K562 (cell line): ENCODE results near the gene PGPEP1. TPM values are rescaled to one million over a fixed set of nuclear protein-coding genes. Genes with fewer than 3 reads are reported as not detected.

Experiments
- BCOR ChIP-seq: fragments of 450-650 bp; IDR thresholded peaks from 2 replicates; pipeline ENCODE4 v1.6.1; 2016
- CREB1 ChIP-seq, 2 experiments: sonication (generic) in 1 of 2; formaldehyde crosslinking in 1 of 2; IDR thresholded peaks; 2 replicates each; pipeline versions ENCODE4 v1.6.1 to v1.8.0; 2012 to 2022; ENCODE audit warnings: inconsistent platforms in 1 of 2, mild to moderate bottlenecking in 1 of 2, missing genetic modification reagents in 1 of 2, moderate library complexity in 1 of 2
- CTCFL ChIP-seq: IDR thresholded peaks from 2 replicates; pipeline ENCODE4 v1.6.1; 2011; ENCODE audit warnings: borderline replicate concordance, low read depth, mild to moderate bottlenecking, moderate library complexity, low read length; ENCODE audit not compliant: insufficient read depth, poor library complexity, severe bottlenecking
- DACH1 ChIP-seq: fragments of 450-650 bp; IDR thresholded peaks from 2 replicates; pipeline ENCODE4 v1.6.1; 2018; ENCODE audit not compliant: partially characterized antibody
- E2F5 ChIP-seq: sonication (generic); formaldehyde crosslinking; IDR thresholded peaks from 2 replicates; pipeline ENCODE4 v1.8.0; 2022; ENCODE audit warnings: mild to moderate bottlenecking, missing genetic modification reagents
- GTF2F1 ChIP-seq: IDR thresholded peaks from 2 replicates; pipeline ENCODE4 v1.6.1; 2011; ENCODE audit warnings: low read depth, low read length, improper control_type of control experiment
- MTA1 ChIP-seq: fragments of 450-650 bp; IDR thresholded peaks from 2 replicates; pipeline ENCODE4 v1.6.1; 2017; ENCODE audit warnings: borderline replicate concordance
- NCOA1 ChIP-seq: fragments of 450-650 bp; IDR thresholded peaks from 2 replicates; pipeline ENCODE4 v1.6.1; 2016; ENCODE audit warnings: low read depth
- NFYB ChIP-seq: IDR thresholded peaks from 2 replicates; pipeline ENCODE4 v1.6.1; 2011; ENCODE audit warnings: mild to moderate bottlenecking, moderate library complexity; ENCODE audit not compliant: insufficient read length; ENCODE audit errors: extremely low read depth
- RNF219 ChIP-seq: fragments of 250-450 bp; sonication (Bioruptor Pico); IDR thresholded peaks from 2 replicates; pipeline ENCODE4 v1.5.0; 2022; ENCODE audit warnings: mild to moderate bottlenecking
- SLC30A9 ChIP-seq: fragments of 250-450 bp; sonication (Bioruptor Pico); IDR thresholded peaks from 2 replicates; pipeline ENCODE4 v1.8.0; 2022; ENCODE audit warnings: mild to moderate bottlenecking, moderate library complexity
- STAT5B ChIP-seq: fragments of 250-450 bp; sonication (Bioruptor Pico); IDR thresholded peaks from 2 replicates; pipeline ENCODE4 v1.8.0; 2021; ENCODE audit warnings: mild to moderate bottlenecking, inconsistent platforms
- TAF7 ChIP-seq: fragments of 450-650 bp; IDR thresholded peaks from 2 replicates; pipeline ENCODE4 v1.6.1; 2016; ENCODE audit warnings: missing genetic modification characterization, missing compliant biosample characterization
- U2AF2 ChIP-seq: fragments of 200-400 bp; formaldehyde crosslinking; optimal IDR thresholded peaks from 2 replicates; pipeline ENCODE3; 2017; ENCODE audit warnings: low read depth, mild to moderate bottlenecking, low read length
- XRCC3 ChIP-seq: fragments of 450-650 bp; IDR thresholded peaks from 2 replicates; pipeline ENCODE4 v1.6.1; 2017; ENCODE audit warnings: mild to moderate bottlenecking, moderate library complexity
- ZNF146 ChIP-seq: IDR thresholded peaks from one replicate; pipeline ENCODE4 v1.6.1; 2018; ENCODE audit warnings: missing compliant biosample characterization; ENCODE audit not compliant: unreplicated experiment
- ZNF184 ChIP-seq: sonication (generic); formaldehyde crosslinking; IDR thresholded peaks from 2 replicates; pipeline ENCODE4 v1.5.0; 2020; ENCODE audit warnings: missing genetic modification reagents
- ZNF436 ChIP-seq: fragments of 250-450, 450-650 bp; sonication (Bioruptor Pico); formaldehyde crosslinking; IDR thresholded peaks from 2 replicates; pipeline ENCODE4 v1.7.0; 2020; ENCODE audit warnings: mild to moderate bottlenecking
- polyA plus RNA-seq, 8 experiments: library from polyadenylated mRNA; depleted of rRNA in 4 of 8; stranded (reverse) in 5 of 8; unstranded in 3 of 8; fragments of >200 nt; fragmentation: Nextera tagmentation in 2 of 8; fragmentation: Illumina TruSeq in 1 of 8; extraction: Ambion mirVana in 2 of 8; extraction: Trizol in 1 of 8; gene quantifications; 2 replicates each; pipeline versions ENCODE4 v1.2.1 to v1.2.3, GENCODE V29; 2011 to 2014; ENCODE audit warnings: inconsistent platforms in 1 of 8, missing spikeins in 1 of 8
- total RNA-seq, 7 experiments: library from RNA; depleted of rRNA in 6 of 7; stranded (reverse); fragments of >200 nt in 6 of 7; fragmentation: Illumina TruSeq in 2 of 7; extraction: Trizol in 2 of 7; gene quantifications; 2 replicates each; pipeline versions ENCODE4 v1.2.1 to v1.2.3, GENCODE V29; 2011 to 2021; ENCODE audit warnings: low replicate concordance in 1 of 7
- TF ChIP-seq, protein P1 (sequence below): fragments of 250-450 bp; sonication (Bioruptor Pico); IDR thresholded peaks from 2 replicates; pipeline ENCODE4 v1.5.0; 2021
- TF ChIP-seq, protein P2 (sequence below): IDR thresholded peaks from 2 replicates; pipeline ENCODE4 v1.6.1; 2016; ENCODE audit warnings: missing genetic modification characterization, missing compliant biosample characterization
- TF ChIP-seq, protein P3 (sequence below): fragments of 250-450 bp; sonication (Bioruptor Pico); IDR thresholded peaks from 2 replicates; pipeline ENCODE4 v1.8.0; 2022; ENCODE audit warnings: moderate library complexity, mild to moderate bottlenecking, inconsistent platforms

The PGPEP1 gene
- total and polyA plus RNA-seq, 9 of the 15 experiments (the other 6 are each of a cell fraction or from before 2014, with no cell fraction given), result 10.0 to 69.6 (median 33.5) TPM

GRCh38 chr19:18396471-18397241 is 56.3 kb downstream of the PGPEP1 start (continued):
- TF ChIP-seq, protein P1, sequence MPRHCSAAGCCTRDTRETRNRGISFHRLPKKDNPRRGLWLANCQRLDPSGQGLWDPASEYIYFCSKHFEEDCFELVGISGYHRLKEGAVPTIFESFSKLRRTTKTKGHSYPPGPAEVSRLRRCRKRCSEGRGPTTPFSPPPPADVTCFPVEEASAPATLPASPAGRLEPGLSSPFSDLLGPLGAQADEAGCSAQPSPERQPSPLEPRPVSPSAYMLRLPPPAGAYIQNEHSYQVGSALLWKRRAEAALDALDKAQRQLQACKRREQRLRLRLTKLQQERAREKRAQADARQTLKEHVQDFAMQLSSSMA (CRISPR knock-in tag), result no peak
- TF ChIP-seq GTF2F1 (no peak), E2F5 (CRISPR knock-in tag) (no peak), NFYB (no peak), ZNF184 (CRISPR knock-in tag) (no peak), ZNF146 (CRISPR knock-in tag) (no peak), SLC30A9 (CRISPR knock-in tag) (no peak), RNF219 (CRISPR knock-in tag) (no peak), NCOA1 (no peak), CREB1 (IDR thresholded peaks at IDR 0.05) (no peak), CREB1 (CRISPR knock-in tag; IDR thresholded peaks at IDR 0.05) (no peak), U2AF2 (no peak), BCOR (peak; percentile 94), XRCC3 (no peak), TAF7 (tag) (no peak), CTCFL (no peak), DACH1 (no peak), ZNF436 (CRISPR knock-in tag) (no peak), MTA1 (no peak), STAT5B (CRISPR knock-in tag) (no peak)
- TF ChIP-seq, protein P2, sequence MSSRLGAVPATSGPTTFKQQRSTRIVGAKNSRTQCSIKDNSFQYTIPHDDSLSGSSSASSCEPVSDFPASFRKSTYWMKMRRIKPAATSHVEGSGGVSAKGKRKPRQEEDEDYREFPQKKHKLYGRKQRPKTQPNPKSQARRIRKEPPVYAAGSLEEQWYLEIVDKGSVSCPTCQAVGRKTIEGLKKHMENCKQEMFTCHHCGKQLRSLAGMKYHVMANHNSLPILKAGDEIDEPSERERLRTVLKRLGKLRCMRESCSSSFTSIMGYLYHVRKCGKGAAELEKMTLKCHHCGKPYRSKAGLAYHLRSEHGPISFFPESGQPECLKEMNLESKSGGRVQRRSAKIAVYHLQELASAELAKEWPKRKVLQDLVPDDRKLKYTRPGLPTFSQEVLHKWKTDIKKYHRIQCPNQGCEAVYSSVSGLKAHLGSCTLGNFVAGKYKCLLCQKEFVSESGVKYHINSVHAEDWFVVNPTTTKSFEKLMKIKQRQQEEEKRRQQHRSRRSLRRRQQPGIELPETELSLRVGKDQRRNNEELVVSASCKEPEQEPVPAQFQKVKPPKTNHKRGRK (tag), result no peak
- TF ChIP-seq, protein P3, sequence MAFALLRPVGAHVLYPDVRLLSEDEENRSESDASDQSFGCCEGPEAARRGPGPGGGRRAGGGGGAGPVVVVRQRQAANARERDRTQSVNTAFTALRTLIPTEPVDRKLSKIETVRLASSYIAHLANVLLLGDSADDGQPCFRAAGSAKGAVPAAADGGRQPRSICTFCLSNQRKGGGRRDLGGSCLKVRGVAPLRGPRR (CRISPR knock-in tag), result no peak
